ENCODE data around the gene MARCHF6.

GRCh38 chr5:10339058-10339811 lies 14.3 kb upstream of the MARCHF6 start:
- TF ChIP-seq, protein P1, sequence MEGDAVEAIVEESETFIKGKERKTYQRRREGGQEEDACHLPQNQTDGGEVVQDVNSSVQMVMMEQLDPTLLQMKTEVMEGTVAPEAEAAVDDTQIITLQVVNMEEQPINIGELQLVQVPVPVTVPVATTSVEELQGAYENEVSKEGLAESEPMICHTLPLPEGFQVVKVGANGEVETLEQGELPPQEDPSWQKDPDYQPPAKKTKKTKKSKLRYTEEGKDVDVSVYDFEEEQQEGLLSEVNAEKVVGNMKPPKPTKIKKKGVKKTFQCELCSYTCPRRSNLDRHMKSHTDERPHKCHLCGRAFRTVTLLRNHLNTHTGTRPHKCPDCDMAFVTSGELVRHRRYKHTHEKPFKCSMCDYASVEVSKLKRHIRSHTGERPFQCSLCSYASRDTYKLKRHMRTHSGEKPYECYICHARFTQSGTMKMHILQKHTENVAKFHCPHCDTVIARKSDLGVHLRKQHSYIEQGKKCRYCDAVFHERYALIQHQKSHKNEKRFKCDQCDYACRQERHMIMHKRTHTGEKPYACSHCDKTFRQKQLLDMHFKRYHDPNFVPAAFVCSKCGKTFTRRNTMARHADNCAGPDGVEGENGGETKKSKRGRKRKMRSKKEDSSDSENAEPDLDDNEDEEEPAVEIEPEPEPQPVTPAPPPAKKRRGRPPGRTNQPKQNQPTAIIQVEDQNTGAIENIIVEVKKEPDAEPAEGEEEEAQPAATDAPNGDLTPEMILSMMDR (IDR thresholded peaks at IDR 0.05): no peak
- TF ChIP-seq POLR2A (IDR thresholded peaks at IDR 0.05): no peak
